ENCODE data around the gene AMBP. TPM values are rescaled to one million over a fixed set of nuclear protein-coding genes. Genes with fewer than 3 reads are reported as not detected.
A peak's percentile ranks its signal among the peaks of the same experiment; 100 is the strongest.

The AMBP gene
- total RNA-seq, 1 donor from 2014 or later, result 0.29 TPM

DNA sequence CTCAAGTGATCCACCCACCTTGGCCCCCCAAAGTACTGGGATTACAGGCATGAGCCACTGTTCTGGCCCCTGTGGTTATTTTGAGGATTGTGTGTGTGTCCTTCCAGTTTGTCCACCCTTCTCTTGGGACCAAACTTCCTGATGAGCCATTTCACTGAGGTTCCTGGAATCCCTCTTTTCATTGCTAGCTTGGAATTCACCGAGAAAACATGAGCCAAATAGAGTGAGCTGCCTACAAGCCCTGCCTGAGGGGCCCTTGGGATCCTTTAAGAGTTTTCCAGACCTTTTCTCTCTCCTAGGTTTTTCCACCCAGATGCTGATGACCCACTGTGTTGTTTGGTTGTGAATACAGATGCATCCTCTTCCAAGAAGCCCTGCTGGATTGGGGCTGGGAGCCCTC lies 34.2 kb upstream of the AMBP start:
- no peak overlapping the region for H3K27ac Mint-ChIP-seq (ENCODE audit: unreplicated experiment)
- peaks cover 7% of the 10 kb centered on the region for H3K27me3 Mint-ChIP-seq (ENCODE audit: unreplicated experiment)
- TF ChIP-seq, protein P1, sequence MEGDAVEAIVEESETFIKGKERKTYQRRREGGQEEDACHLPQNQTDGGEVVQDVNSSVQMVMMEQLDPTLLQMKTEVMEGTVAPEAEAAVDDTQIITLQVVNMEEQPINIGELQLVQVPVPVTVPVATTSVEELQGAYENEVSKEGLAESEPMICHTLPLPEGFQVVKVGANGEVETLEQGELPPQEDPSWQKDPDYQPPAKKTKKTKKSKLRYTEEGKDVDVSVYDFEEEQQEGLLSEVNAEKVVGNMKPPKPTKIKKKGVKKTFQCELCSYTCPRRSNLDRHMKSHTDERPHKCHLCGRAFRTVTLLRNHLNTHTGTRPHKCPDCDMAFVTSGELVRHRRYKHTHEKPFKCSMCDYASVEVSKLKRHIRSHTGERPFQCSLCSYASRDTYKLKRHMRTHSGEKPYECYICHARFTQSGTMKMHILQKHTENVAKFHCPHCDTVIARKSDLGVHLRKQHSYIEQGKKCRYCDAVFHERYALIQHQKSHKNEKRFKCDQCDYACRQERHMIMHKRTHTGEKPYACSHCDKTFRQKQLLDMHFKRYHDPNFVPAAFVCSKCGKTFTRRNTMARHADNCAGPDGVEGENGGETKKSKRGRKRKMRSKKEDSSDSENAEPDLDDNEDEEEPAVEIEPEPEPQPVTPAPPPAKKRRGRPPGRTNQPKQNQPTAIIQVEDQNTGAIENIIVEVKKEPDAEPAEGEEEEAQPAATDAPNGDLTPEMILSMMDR (IDR thresholded peaks at IDR 0.05; ENCODE audit: partially characterized antibody, unreplicated experiment), result no peak
- H3K36me3 Mint-ChIP-seq (ENCODE audit: unreplicated experiment), result peaks cover 3% of the 10 kb centered on the region
- peaks cover 23% of the 10 kb centered on the region for H3K4me1 Mint-ChIP-seq (ENCODE audit: low read depth, unreplicated experiment)
- no peak overlapping the region for H3K4me3 Mint-ChIP-seq (ENCODE audit: unreplicated experiment)
- peaks cover 2% of the 10 kb centered on the region for H3K9me3 Mint-ChIP-seq (ENCODE audit: unreplicated experiment)
- DNase-seq, result no peak

- no peak overlapping the region for H3K27ac Mint-ChIP-seq (ENCODE audit: unreplicated experiment)
- H3K9me3 Mint-ChIP-seq (ENCODE audit: unreplicated experiment), result peaks cover 2% of the 10 kb centered on the region
- H3K36me3 Mint-ChIP-seq (ENCODE audit: unreplicated experiment), result peaks cover 3% of the 10 kb centered on the region
- H3K27me3 Mint-ChIP-seq (ENCODE audit: unreplicated experiment), result peaks cover 7% of the 10 kb centered on the region
- H3K4me1 Mint-ChIP-seq (ENCODE audit: low read depth, unreplicated experiment), result peaks cover 23% of the 10 kb centered on the region
- TF ChIP-seq, protein P1 (IDR thresholded peaks at IDR 0.05; ENCODE audit: partially characterized antibody, unreplicated experiment), result no peak
- no peak overlapping the region for H3K4me3 Mint-ChIP-seq (ENCODE audit: unreplicated experiment)
- no peak for DNase-seq
Observed at GRCh38 chr9:114110180-114110579, 32.1 kb upstream of the AMBP start.

- H3K36me3 Mint-ChIP-seq (ENCODE audit: unreplicated experiment), result peaks cover 3% of the 10 kb centered on the region
- DNase-seq, result no peak
- peak overlapping the region; percentile 64 for H3K27ac Mint-ChIP-seq (ENCODE audit: unreplicated experiment)
- peaks cover 23% of the 10 kb centered on the region for H3K4me1 Mint-ChIP-seq (ENCODE audit: low read depth, unreplicated experiment)
- TF ChIP-seq, protein P1 (IDR thresholded peaks at IDR 0.05; ENCODE audit: partially characterized antibody, unreplicated experiment), result no peak
- no peak overlapping the region for H3K4me3 Mint-ChIP-seq (ENCODE audit: unreplicated experiment)
- H3K27me3 Mint-ChIP-seq (ENCODE audit: unreplicated experiment), result peaks cover 7% of the 10 kb centered on the region
- peaks cover 2% of the 10 kb centered on the region for H3K9me3 Mint-ChIP-seq (ENCODE audit: unreplicated experiment)
Observed at GRCh38 chr9:114109124-114109523, 31.0 kb upstream of the AMBP start.

DNA sequence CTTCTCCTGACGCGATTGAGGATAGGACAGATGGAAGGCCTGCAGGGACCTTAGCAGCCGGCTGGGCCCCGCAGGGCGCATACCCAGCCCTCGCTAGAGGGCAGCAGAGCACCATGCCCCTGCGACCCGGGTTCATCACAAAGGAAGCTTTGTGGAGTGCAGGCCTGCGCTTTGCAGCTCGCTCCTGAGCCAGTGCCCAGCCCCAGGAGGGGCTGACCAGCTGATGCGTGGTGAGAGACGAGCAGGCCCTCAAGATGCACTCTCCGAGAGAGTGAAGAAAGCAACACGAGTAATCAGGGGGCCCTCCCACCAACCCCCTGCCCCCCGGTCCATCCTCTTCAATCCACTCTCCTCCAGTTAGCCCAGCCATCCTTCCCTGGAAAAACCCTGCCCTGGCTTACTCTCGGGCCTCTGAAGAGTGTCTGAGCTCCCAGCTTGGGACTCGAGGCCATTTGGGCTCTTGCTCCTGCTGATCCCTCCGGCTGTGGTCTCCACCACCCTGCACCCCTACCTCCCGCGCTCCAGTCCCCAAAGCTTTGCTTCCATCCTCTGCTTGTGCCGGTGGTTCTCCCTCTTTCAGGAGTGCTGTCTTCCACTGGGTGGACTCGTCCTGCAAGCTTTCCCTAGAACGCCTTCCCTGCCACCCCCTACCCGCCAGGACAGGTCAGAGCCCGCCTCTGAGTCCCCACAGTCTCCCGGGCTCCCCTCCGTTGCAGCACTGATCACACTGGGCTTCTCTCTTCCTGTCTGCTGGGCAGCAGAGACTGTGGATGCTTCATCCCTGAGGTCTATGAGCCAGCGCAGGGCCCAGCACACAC lies 30.1 kb upstream of the AMBP start:
- DNase-seq, result peak; percentile 91
- Mint-ChIP-seq H3K36me3 (ENCODE audit: unreplicated experiment) (no peaks in the 10 kb centered on the region), H3K27me3 (ENCODE audit: unreplicated experiment) (peaks cover 3% of the 10 kb centered on the region), H3K4me1 (ENCODE audit: low read depth, unreplicated experiment) (peaks cover 19% of the 10 kb centered on the region), H3K4me3 (ENCODE audit: unreplicated experiment) (no peak overlapping the region), H3K27ac (ENCODE audit: unreplicated experiment) (peak overlapping the region; percentile 48), H3K9me3 (ENCODE audit: unreplicated experiment) (peaks cover 2% of the 10 kb centered on the region)
- TF ChIP-seq, protein P1 (IDR thresholded peaks at IDR 0.05; ENCODE audit: partially characterized antibody, unreplicated experiment), result peak; percentile 86

DNA sequence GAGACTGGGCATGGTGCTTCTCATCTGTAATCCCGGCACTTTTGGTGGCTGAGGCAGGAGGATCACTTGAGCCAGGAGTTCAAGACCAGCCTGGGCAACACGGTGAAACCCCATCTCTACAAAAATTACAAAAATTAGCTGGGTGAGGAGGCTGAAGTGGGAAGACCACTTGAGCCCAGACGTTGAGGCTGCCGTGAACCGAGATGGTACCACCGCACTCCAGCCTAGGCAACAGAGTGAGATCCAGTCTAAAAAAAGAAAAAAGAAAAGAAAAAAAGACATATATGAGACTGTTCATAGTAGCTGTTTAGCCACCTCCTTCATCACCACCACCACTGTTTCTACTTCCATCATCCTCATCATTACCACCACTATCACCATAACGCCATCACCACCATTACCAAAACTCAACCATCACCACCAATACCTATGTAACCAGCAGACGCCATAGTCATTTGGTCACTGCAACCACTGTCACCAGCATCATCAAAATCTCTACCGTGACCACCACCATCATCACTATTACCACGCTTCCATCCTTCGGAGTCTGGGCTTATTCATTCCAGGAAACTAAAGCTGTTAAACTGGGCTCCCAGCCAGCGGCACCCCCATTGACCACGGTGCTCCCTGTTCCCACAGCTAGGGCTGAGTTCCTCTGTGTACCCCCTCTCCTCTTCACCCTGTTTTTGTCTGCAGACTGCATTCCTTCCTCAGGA lies 29.3 kb upstream of the AMBP start:
- no peak for DNase-seq
- TF ChIP-seq, protein P1 (IDR thresholded peaks at IDR 0.05; ENCODE audit: partially characterized antibody, unreplicated experiment), result no peak
- Mint-ChIP-seq H3K27ac (ENCODE audit: unreplicated experiment) (peak overlapping the region; percentile 48), H3K36me3 (ENCODE audit: unreplicated experiment) (peaks cover 3% of the 10 kb centered on the region), H3K4me3 (ENCODE audit: unreplicated experiment) (no peak overlapping the region), H3K4me1 (ENCODE audit: low read depth, unreplicated experiment) (peaks cover 19% of the 10 kb centered on the region), H3K9me3 (ENCODE audit: unreplicated experiment) (peaks cover 5% of the 10 kb centered on the region), H3K27me3 (ENCODE audit: unreplicated experiment) (peaks cover 3% of the 10 kb centered on the region)

All from glutamatergic neuron (in vitro differentiated cells).